Germinal center (tissue), 1 donor: ENCODE results near the gene TBCEL.
"Not testable (repeated sequence)": the region's sequence is repeated elsewhere in the genome, so short reads cannot be mapped to it uniquely, and the experiment has no call there.

ENCODE experiments used
- DNase-seq: peaks from one replicate; pipeline ENCODE4 v3.0.0; 2012; ENCODE audit warnings: mixed read lengths, low spot score

TBCEL gene

DNA sequence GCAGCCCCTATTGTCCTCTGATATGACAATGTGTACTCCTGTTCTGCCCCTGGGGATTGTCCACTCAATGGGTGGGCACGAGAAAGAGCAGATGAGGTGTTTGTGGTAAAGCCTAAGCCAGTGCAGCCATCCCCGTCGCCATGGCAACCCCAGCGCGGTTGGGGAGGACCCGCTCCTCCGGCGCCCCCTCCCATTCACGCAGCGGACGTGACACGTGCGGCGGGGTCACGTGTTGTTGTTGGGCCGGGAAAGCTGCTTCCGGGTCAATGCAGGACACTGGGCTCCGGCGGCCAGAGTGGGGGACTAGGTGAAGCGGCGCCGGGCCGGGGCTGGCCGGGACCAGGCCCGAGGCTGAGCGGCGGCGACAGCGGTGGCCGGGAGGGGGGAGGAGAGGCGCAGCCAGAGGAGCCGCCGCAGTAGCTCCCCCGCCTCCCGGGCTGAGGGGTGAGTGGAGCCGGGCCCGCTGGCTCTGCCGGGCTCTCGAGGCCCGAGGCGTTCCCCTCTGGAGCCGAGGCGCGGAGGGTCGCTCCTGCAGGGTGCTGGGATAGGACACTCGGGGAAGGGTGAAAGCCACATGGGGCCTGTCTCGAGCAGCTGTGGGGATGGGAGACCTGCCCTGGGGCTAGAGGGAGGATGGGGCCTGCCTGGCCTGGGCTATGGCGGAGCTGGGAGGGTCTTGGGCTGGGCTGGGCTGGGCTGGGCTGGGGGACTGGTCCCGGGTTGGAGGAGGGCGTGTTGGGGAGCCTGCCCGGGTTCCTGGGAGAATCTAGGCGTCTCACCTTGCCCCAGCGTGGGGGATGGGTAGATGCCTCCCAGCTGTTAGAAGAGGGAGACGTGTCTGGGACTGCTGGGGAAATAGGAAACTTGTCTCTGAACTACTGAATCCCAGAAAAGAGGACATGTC is at the start of gene TBCEL:
Gene TBCEL, plus strand, starts transcription at position 255 of the 904 bp plus-strand sequence. CDS start 21,589 bp downstream, outside the sequence.
- peak; percentile 90 for DNase-seq

DNA sequence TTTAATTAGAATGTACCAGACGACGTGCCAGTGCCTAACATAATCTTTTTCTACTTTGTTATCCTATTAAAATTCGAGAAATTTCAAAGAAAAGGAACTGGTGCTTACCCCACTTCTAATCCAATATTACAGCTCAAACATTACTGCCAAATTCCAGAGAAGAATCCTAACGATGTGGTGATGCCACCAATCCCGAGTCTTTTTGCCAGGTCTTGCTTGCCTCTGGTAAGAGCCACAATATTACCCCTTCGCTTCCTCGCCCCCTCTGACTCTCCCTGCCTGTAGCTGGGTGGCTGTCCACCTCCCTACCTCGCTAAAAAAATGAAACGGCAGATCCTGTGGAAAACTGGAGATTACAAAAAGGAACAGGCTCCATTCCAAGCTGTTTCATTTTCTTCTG is 49.4 kb upstream of the TBCEL start:
- DNase-seq = no peak

GRCh38 chr11:120974965-120975364 is 48.9 kb upstream of the TBCEL start:
- DNase-seq = no peak

- DNase-seq = no peak
These were observed 46.4 kb upstream of the TBCEL start for GRCh38 chr11:120977266-120978137.

DNA sequence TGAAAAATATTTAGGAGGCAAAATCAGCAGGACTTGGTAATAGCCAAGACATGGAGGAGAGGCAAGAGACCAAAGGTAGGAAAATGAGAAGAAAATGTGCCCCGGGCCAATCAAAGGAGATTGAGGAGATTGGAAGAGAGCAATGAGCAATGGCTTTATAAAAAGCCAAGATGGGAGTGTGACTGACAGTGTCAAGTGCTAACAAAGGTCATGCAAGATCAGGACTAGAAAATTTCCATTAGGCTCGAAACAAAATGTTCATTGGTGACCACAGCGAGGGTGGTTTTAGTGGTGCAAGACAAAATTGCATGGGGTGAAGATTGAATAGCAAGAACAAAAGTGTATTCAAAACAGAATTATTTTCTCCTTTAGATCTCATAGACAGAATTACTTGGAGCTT is 45.2 kb upstream of the TBCEL start:
- no peak for DNase-seq

DNA sequence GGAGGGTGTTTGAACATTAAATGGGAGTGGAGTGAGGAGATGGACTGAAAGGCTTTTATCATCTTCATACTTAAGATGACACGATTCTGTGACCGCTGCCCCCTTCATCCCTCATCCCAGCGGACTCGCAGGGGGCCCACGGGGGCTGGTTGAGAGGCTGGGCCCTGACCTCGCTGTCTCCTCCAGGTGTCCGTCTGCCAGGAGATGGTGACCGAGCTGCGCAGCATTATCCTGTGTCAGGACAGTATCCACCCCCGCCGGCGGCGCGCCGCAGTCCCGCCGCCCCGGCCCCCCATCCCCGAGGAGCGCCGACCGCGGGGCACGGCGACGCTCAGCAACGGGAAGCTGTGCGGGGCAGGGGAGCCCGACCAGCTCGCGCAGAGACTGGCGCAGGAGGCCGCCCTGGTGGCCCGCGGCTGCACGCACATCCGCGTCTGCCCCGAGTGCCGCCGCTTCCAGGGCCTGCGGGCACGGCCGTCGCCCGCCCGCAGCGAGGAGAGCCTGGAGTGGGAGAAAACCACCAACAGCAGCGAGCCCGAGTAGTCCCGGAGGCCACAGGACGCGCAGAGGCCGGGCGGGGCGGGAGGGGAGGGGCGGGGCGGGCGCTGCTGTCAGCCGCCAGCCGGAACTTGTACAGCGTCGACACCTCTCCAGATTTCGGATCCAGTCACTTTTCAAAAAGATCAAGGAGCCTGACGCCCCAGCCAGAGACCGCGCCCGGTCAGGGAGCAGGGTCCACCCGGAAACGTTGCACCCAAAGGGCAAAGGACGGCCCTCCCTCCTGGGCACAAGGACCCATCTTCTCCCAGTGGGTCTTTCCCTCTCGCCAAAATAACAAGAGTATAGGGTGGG is 38.0 kb upstream of the TBCEL start:
- DNase-seq = peak; percentile 35

DNA sequence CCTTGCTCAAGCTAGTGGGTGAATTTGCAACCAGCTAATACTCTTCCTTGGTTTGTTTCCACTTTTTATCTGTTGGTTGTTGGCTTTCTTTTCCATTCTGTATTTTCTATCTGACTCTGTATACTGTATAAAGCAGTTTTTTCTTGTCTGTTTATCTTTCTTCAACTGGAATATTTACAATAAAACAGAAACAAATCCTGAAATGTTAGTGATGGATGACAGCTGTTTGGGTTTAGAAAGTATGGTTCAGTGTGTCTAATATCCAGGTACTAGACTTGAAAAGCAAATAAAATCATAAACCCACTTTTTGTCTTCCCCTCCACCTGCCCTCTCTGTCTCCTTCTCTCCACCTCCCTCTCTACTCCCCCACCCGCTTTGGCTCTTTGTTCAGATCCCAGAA is 35.3 kb upstream of the TBCEL start:
- no peak for DNase-seq

- DNase-seq = no peak
These were observed 31.8 kb upstream of the TBCEL start for GRCh38 chr11:120991830-120992686.

DNA sequence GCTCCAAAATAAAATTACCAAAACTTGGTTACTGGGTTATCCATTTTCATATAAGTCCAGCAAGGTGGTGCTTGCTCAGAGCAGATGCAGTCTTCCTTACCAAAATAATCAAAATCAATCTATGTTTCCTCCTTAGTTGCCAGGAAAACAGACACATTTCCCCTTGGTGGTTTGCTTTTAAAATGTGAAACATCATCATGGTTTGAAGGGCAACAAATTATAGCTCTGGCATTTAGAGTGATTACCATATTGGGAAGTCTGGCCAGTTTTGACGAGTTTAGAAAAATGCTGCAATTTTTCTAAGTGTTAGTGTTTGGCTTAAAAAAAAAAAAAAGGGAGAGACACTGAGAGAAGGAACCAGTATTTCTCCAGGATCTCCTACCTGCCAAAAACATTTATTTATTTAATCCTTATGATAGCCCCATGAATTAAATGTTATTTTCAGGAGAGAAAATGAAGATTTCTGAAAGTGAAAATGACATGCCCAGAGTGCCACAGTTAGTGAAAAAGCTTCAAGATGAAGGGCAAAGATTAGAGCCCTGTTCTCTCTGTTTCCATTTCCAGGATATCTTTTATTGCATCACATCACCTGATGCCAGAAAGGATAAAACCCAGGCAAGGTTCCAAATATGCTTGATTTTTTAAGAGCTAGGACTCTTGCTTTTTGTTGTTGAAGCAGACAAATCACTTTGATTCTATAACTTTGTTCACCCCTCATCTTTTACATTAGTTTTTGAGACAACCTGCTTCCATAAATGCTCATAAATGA is 29.6 kb upstream of the TBCEL start:
- no peak for DNase-seq

DNA sequence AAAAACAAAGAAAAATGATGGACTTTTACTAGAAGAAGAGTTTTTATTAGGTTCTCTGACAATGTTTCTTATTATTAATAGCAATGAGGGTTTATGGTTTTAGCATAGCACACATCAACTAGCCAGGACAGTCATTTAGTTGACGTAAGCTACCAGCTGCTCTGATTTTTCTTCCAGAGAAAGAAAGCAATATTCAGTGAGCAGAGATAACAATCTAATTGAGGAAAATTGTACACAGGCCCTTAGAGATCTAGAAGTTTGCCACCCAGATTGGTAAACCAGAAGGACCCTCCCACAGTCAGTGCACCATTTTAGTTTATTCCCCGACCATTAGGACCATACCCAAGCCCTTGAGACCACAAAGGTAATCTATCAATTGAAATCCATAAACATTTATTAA is 28.7 kb upstream of the TBCEL start:
- DNase-seq = no peak

DNA sequence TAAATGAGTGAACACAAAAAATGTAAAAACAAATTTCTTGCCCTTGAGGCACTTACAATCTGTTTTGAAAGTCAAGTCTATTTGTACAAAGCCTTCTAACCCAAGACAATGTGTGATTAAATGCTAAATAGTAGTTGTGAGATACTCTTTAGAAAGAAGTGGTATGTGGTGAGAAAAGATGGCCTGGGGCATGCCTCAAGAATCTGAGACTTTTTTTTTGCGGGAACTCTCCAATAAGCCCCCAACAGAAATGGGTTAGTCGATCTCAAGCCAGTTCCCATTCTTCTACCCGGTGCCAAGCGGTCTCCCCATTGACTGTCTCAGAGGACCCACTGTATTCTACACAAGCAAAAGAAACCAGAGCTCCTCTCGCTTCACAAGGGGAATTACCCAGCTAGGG is 26.9 kb upstream of the TBCEL start:
- no peak for DNase-seq

DNA sequence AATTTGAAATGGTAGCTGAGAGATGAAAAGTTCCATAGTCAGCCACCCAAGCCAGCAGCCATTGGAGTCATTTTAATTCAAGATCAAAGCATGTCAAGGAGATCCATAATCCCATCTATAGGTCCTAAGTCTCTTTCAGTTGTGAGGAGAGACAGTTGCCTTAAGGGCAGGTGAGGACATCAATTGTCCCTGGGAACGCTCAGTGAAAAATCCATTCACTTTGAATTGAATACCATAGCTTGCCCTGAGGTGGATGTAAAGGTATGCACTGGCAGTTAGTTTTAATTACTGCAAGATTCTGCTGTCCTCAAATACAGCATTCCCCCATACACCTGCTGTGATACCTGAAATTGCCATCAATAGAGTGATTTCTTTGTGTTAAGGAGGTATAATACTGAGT is 25.3 kb upstream of the TBCEL start:
- DNase-seq = no peak

- DNase-seq = no peak
These were observed 19.6 kb upstream of the TBCEL start for GRCh38 chr11:121004206-121004840.

GRCh38 chr11:121006922-121007321 is 17.0 kb upstream of the TBCEL start:
- no peak for DNase-seq

- no peak for DNase-seq
These were observed 15.4 kb upstream of the TBCEL start for GRCh38 chr11:121008551-121008950.

DNA sequence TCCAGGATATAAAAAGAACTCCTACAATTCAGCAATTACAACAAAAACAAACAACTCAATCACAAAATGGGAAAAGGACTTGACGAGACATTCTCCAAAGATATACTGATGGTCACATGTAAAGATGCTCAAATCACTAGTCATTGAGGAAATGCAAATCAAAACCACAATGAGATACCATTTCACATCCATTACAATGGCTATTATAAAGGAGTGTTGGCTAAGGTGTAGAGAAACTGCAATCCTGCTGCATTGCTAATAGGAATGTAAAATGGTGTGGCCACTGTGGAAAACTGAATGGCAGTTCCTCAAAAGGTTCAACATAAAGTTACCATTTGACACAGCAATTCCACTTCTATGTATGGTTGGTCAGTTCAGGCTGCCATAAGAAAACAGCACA is 11.8 kb upstream of the TBCEL start:
- no peak for DNase-seq

DNA sequence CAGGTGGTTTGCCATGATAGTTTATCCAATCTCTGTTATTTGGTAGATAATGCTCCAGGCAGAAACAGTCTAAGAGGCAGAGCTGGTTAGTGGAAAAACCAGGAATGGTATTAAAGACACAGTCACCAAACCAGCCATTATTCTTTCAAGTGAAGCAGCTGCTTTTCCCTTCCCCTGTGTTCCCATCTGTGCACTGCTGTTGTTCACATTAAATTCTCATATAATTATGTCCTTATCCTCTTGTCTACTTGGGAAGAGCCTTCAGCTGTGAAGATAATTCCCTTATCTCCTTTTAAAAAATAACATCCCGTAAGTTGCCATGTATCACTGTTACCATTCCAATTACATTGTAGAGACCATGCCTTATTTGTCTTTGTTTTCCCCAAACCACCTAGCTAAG is 5.2 kb upstream of the TBCEL start:
- DNase-seq = no peak

- DNase-seq = not testable (repeated sequence)
These were observed 2.2 kb upstream of the TBCEL start for GRCh38 chr11:121021718-121022117.

DNA sequence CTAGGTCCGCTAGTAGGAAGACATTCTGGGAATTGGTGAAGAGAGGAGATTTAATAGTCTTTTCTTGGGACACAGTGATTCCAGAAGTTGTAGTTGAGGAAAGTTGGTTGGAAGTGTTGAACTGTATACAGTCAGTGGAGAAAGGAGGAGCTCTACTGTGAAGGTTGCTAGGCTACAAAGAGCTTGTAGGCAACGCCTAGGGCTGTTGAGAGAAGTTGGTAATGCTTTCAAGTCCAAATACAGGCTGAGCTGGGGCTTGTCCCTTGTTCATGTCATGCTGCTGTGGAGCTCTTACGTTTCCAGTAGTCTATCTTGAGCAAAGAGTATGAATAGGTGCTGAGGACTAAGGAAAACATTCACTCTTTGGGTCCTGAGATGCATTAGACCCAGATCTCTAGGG is 1.1 kb downstream of the TBCEL start:
- DNase-seq = no peak

DNA sequence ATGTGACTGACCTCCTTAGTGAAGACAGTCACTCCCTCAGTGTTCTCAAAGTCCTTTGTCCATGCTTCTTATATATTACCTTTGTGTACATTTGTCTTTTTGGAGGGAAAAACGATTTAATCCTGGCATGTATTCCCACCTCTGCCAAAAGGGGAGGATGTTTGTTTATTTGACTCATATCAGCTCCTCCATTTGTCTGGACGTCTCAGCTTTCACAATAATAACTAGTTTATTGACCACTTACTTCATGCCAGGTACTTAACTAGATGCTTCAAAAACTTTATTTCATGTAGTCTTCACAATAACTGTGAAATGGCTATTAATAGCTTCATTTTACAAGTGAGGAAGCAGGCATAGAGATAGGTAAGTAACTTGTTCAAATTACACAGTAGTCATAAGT is 5.3 kb downstream of the TBCEL start:
- DNase-seq = no peak
